MM.1S (cell line): ENCODE data around the gene SH3PXD2A.
A peak's percentile ranks its signal among the peaks of the same experiment; 100 is the strongest.

Experiments used
- DNase-seq: peaks from one replicate; pipeline ENCODE4 v3.0.0-alpha.2; 2015
- H2AFZ ChIP-seq: fragments of 300-600 bp; sonication (generic); 2 replicates; pipeline ENCODE4 v1.6.0; 2016; ENCODE audit warnings: antibody characterized with exemption, low read length
- H3F3A ChIP-seq: fragments of 300-600 bp; sonication (generic); 2 replicates; pipeline ENCODE4 v1.6.1; 2016; ENCODE audit warnings: mild to moderate bottlenecking, antibody characterized with exemption, low read length, moderate library complexity, mixed read lengths; ENCODE audit not compliant: insufficient read depth
- H3K27ac ChIP-seq: fragments of 300-600 bp; sonication (generic); 2 replicates; pipeline ENCODE4 v1.5.1; 2016; ENCODE audit warnings: mild to moderate bottlenecking, low read length
- H3K27me3 ChIP-seq: fragments of 300-600 bp; sonication (generic); replicated peaks from 2 replicates; pipeline ENCODE4 v1.6.0; 2016; ENCODE audit warnings: low read length; ENCODE audit not compliant: insufficient read depth
- H3K36me3 ChIP-seq: fragments of 300-600 bp; sonication (generic); replicated peaks from 2 replicates; pipeline ENCODE4 v1.6.1; 2016; ENCODE audit warnings: mild to moderate bottlenecking, low read length, mixed read lengths; ENCODE audit not compliant: insufficient read depth
- H3K4me1 ChIP-seq: fragments of 300-600 bp; sonication (generic); 2 replicates; pipeline ENCODE4 v1.6.1; 2016; ENCODE audit warnings: low read length, mixed read lengths
- H3K4me2 ChIP-seq: fragments of 300-600 bp; sonication (generic); 2 replicates; pipeline ENCODE4 v1.6.0; 2016; ENCODE audit warnings: low read depth, low read length
- H3K4me3 ChIP-seq: fragments of 300-600 bp; sonication (generic); 2 replicates; pipeline ENCODE4 v1.5.1; 2016; ENCODE audit warnings: low read length, mixed read lengths
- H3K79me2 ChIP-seq: fragments of 300-600 bp; sonication (generic); 2 replicates; pipeline ENCODE4 v1.6.1; 2016; ENCODE audit warnings: mixed run types, low read length, mixed read lengths
- H3K9ac ChIP-seq: fragments of 300-600 bp; sonication (generic); 2 replicates; pipeline ENCODE4 v1.6.1; 2016; ENCODE audit warnings: low read length, mixed read lengths
- H3K9me2 ChIP-seq: fragments of 300-600 bp; sonication (generic); replicated peaks from 2 replicates; pipeline ENCODE4 v1.6.1; 2016; ENCODE audit warnings: mild to moderate bottlenecking, low read length, mixed read lengths; ENCODE audit not compliant: insufficient read depth
- H3K9me3 ChIP-seq: fragments of 300-600 bp; sonication (generic); replicated peaks from 2 replicates; pipeline ENCODE4 v1.6.1; 2016; ENCODE audit warnings: mild to moderate bottlenecking, low read length, mixed read lengths; ENCODE audit not compliant: insufficient read depth
- H4K20me1 ChIP-seq: fragments of 300-600 bp; sonication (generic); 2 replicates; pipeline ENCODE4 v1.6.1; 2016; ENCODE audit warnings: mild to moderate bottlenecking, low read length, moderate library complexity, mixed read lengths; ENCODE audit not compliant: insufficient read depth
- CTCF ChIP-seq: fragments of 300-600 bp; sonication (generic); IDR thresholded peaks from 2 replicates; pipeline ENCODE4 v1.5.1; 2016; ENCODE audit warnings: antibody characterized with exemption, low read length, mixed read lengths
- EZH2 ChIP-seq: fragments of 300-600 bp; sonication (generic); optimal IDR thresholded peaks from 2 replicates; pipeline ENCODE3; 2017; ENCODE audit warnings: low read depth, mild to moderate bottlenecking, antibody characterized with exemption, low read length, mixed read lengths
- EZH2phosphoT487 ChIP-seq: fragments of 300-600 bp; sonication (generic); IDR thresholded peaks from 2 replicates; pipeline ENCODE4 v1.6.1; 2018; ENCODE audit warnings: antibody characterized with exemption, low read length

The SH3PXD2A gene

GRCh38 chr10:103584216-103585010 lies 271.0 kb downstream of the SH3PXD2A start:
- no peak overlapping the region for H3K9ac ChIP-seq
- H3K4me2 ChIP-seq: no peak overlapping the region
- H3K9me3 ChIP-seq: no peaks in the 10 kb centered on the region
- no peak overlapping the region for H3K27ac ChIP-seq
- peak; percentile 14 for DNase-seq
- no peak overlapping the region for H2AFZ ChIP-seq
- H3K79me2 ChIP-seq: no peaks in the 10 kb centered on the region
- H3K4me3 ChIP-seq: no peak overlapping the region
- no peaks in the 10 kb centered on the region; the same call in 1 of the 2 replicates for H3K36me3 ChIP-seq
- H3K9me2 ChIP-seq: no peaks in the 10 kb centered on the region
- no peaks in the 10 kb centered on the region for H3K27me3 ChIP-seq
- H3F3A ChIP-seq: no peaks in the 10 kb centered on the region
- peaks cover 9% of the 10 kb centered on the region for H3K4me1 ChIP-seq
- H4K20me1 ChIP-seq: no peaks in the 10 kb centered on the region
- TF ChIP-seq EZH2 (no peak), EZH2phosphoT487 (no peak), CTCF (no peak)

GRCh38 chr10:103583871-103584215 lies 271.5 kb downstream of the SH3PXD2A start:
- H3K4me2 ChIP-seq: no peak overlapping the region
- DNase-seq: no peak
- H3K4me1 ChIP-seq: peaks cover 15% of the 10 kb centered on the region

GRCh38 chr10:103582331-103583123 lies 272.8 kb downstream of the SH3PXD2A start:
- no peaks in the 10 kb centered on the region for H3K27me3 ChIP-seq
- no peaks in the 10 kb centered on the region for H3K9me2 ChIP-seq
- H3K9me3 ChIP-seq: no peaks in the 10 kb centered on the region
- no peak overlapping the region for H3K27ac ChIP-seq
- no peak overlapping the region for H3K9ac ChIP-seq
- peaks cover 22% of the 10 kb centered on the region for H3K4me1 ChIP-seq
- no peak overlapping the region for H3K4me2 ChIP-seq
- H2AFZ ChIP-seq: no peak overlapping the region
- no peak for TF ChIP-seq EZH2
- no peak for TF ChIP-seq EZH2phosphoT487
- no peak for TF ChIP-seq CTCF
- no peak for DNase-seq
- H3K4me3 ChIP-seq: no peak overlapping the region
- no peaks in the 10 kb centered on the region; the same call in 1 of the 2 replicates for H3K36me3 ChIP-seq
- no peaks in the 10 kb centered on the region for H4K20me1 ChIP-seq
- no peaks in the 10 kb centered on the region for H3K79me2 ChIP-seq
- H3F3A ChIP-seq: peaks cover 4% of the 10 kb centered on the region; the same call in 1 of the 2 replicates

More at GRCh38 chr10:103583871-103584215, 271.5 kb downstream of the SH3PXD2A start:
- H3K9ac ChIP-seq: no peak overlapping the region
- H3K9me3 ChIP-seq: no peaks in the 10 kb centered on the region
- TF ChIP-seq EZH2: no peak
- no peak for TF ChIP-seq EZH2phosphoT487
- TF ChIP-seq CTCF: no peak
- H4K20me1 ChIP-seq: no peaks in the 10 kb centered on the region
- H2AFZ ChIP-seq: no peak overlapping the region
- no peak overlapping the region for H3K27ac ChIP-seq
- no peak overlapping the region for H3K4me3 ChIP-seq
- no peaks in the 10 kb centered on the region for H3K27me3 ChIP-seq
- peaks cover 4% of the 10 kb centered on the region; the same call in 1 of the 2 replicates for H3F3A ChIP-seq
- H3K9me2 ChIP-seq: no peaks in the 10 kb centered on the region
- H3K36me3 ChIP-seq: no peaks in the 10 kb centered on the region; the same call in 1 of the 2 replicates
- H3K79me2 ChIP-seq: no peaks in the 10 kb centered on the region
